Measurements from ENCODE around the gene NBEA.

Gene NBEA

GRCh38 chr13:35483761-35484160, 541.7 kb downstream of the NBEA start:
- H3K27ac ChIP-seq, result no peak overlapping the region
- no peak for DNase-seq (ENCODE audit: low read depth, low spot score)

GRCh38 chr13:35484384-35484783, 542.3 kb downstream of the NBEA start:
- H3K27ac ChIP-seq, result no peak overlapping the region
- no peak for DNase-seq (ENCODE audit: low read depth, low spot score)

- no peak for DNase-seq (ENCODE audit: low read depth, low spot score)
- no peak overlapping the region for H3K27ac ChIP-seq
Measured at GRCh38 chr13:35485424-35485823, 543.4 kb downstream of the NBEA start.

- DNase-seq (ENCODE audit: low read depth, low spot score), result no peak
- H3K27ac ChIP-seq, result no peak overlapping the region
Measured at GRCh38 chr13:35489050-35489449, 547.0 kb downstream of the NBEA start.

GRCh38 chr13:35496006-35496405, 553.9 kb downstream of the NBEA start:
- H3K27ac ChIP-seq, result no peak overlapping the region
- DNase-seq (ENCODE audit: low read depth, low spot score), result no peak

- H3K27ac ChIP-seq, result no peak overlapping the region
- DNase-seq (ENCODE audit: low read depth, low spot score), result no peak
Measured at GRCh38 chr13:35496761-35497386, 554.8 kb downstream of the NBEA start.

GRCh38 chr13:35498231-35498630, 556.2 kb downstream of the NBEA start:
- H3K27ac ChIP-seq, result no peak overlapping the region
- DNase-seq (ENCODE audit: low read depth, low spot score), result no peak

- no peak for DNase-seq (ENCODE audit: low read depth, low spot score)
- no peak overlapping the region for H3K27ac ChIP-seq
Measured at GRCh38 chr13:35499196-35499662, 557.2 kb downstream of the NBEA start.

- no peak overlapping the region for H3K27ac ChIP-seq
Measured at GRCh38 chr13:35499676-35500075, 557.6 kb downstream of the NBEA start.

GRCh38 chr13:35500144-35500543, 558.1 kb downstream of the NBEA start:
- no peak for DNase-seq (ENCODE audit: low read depth, low spot score)
- H3K27ac ChIP-seq, result no peak overlapping the region

More at GRCh38 chr13:35499676-35500075, 557.6 kb downstream of the NBEA start:
- no peak for DNase-seq (ENCODE audit: low read depth, low spot score)

- DNase-seq (ENCODE audit: low read depth, low spot score), result no peak
- no peak overlapping the region for H3K27ac ChIP-seq
Measured at GRCh38 chr13:35501661-35502235, 559.7 kb downstream of the NBEA start.

- no peak for DNase-seq (ENCODE audit: low read depth, low spot score)
- no peak overlapping the region for H3K27ac ChIP-seq
Measured at GRCh38 chr13:35502456-35502855, 560.4 kb downstream of the NBEA start.

- DNase-seq (ENCODE audit: low read depth, low spot score), result peak; percentile 55
- peak overlapping the region; percentile 39 for H3K27ac ChIP-seq
Measured at GRCh38 chr13:35512271-35512920, 570.3 kb downstream of the NBEA start.

- H3K27ac ChIP-seq, result no peak overlapping the region
- no peak for DNase-seq (ENCODE audit: low read depth, low spot score)
Measured at GRCh38 chr13:35514061-35514477, 572.0 kb downstream of the NBEA start.

- no peak overlapping the region for H3K27ac ChIP-seq
- no peak for DNase-seq (ENCODE audit: low read depth, low spot score)
Measured at GRCh38 chr13:35514801-35515502, 572.9 kb downstream of the NBEA start.

- no peak overlapping the region for H3K27ac ChIP-seq
- no peak for DNase-seq (ENCODE audit: low read depth, low spot score)
Measured at GRCh38 chr13:35518337-35518946, 576.4 kb downstream of the NBEA start.

- no peak for DNase-seq (ENCODE audit: low read depth, low spot score)
Measured at GRCh38 chr13:35524171-35524570, 582.1 kb downstream of the NBEA start.

GRCh38 chr13:35526577-35526976, 584.5 kb downstream of the NBEA start:
- H3K27ac ChIP-seq, result no peak overlapping the region
- DNase-seq (ENCODE audit: low read depth, low spot score), result no peak

More at GRCh38 chr13:35524171-35524570, 582.1 kb downstream of the NBEA start:
- no peak overlapping the region for H3K27ac ChIP-seq

GRCh38 chr13:35527451-35527850, 585.4 kb downstream of the NBEA start:
- no peak for DNase-seq (ENCODE audit: low read depth, low spot score)
- no peak overlapping the region for H3K27ac ChIP-seq

- no peak for DNase-seq (ENCODE audit: low read depth, low spot score)
- H3K27ac ChIP-seq, result no peak overlapping the region
Measured at GRCh38 chr13:35530147-35530546, 588.1 kb downstream of the NBEA start.
